SHP77 (cell line): ENCODE measurements around the gene TRAPPC2L.
"Not testable (repeated sequence)": the region's sequence is repeated elsewhere in the genome, so short reads cannot be mapped to it uniquely, and the experiment has no call there.

ENCODE experiments used
- DNase-seq, 2 experiments: peaks; one replicate each; lab custom pipeline; 2025; lab: John Stamatoyannopoulos, UW

The TRAPPC2L gene

GRCh38 chr16:88819126-88819525 lies 37.8 kb upstream of the TRAPPC2L start:
- no peak for DNase-seq

GRCh38 chr16:88820385-88821025 lies 36.4 kb upstream of the TRAPPC2L start:
- no peak for DNase-seq

- no peak for DNase-seq
Observed at GRCh38 chr16:88821168-88821850, 35.6 kb upstream of the TRAPPC2L start.

- DNase-seq: no peak
Observed at GRCh38 chr16:88822281-88823040, 34.5 kb upstream of the TRAPPC2L start.

- DNase-seq: not testable (repeated sequence)
Observed at GRCh38 chr16:88823646-88824045, 33.3 kb upstream of the TRAPPC2L start.

DNA sequence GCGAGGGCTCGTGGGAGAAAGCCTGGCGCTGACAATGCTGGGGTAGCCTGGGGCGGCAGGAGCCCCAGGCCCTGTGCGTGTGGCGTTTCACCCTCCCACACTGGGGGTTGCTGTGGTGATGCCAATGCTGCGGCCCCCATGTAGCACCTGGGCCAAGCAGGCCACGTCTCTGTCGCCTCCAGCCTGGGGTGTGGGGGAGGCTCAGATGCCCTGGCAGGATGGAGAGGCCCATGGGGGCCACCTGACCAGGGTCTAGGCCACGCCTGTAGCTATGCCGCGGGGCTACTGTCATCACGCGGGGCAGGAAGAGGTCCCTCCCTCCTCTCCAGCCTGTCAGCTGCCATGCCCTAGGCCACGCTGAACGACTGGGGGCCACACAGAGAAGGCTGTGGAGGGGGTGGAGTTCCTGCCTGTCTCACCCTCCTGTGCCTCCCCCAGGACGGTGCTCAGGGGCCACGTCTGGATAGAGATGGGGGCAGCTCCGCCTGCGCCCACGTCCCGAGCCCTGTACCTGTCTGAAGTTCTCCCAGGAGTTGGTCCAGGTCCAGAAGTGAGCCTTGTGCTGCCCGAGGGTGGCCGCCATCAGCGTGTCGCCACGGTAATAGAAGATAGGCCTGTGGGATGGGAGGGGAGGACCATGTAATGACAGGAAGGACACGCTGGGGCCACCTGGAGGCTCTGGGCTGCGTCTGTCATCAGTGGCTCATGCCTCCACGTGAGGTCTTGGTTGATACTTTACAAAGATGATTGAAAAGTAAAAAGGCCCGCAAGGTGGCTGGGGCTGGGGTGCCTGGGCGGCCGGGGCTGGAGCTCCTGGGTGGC lies 32.5 kb upstream of the TRAPPC2L start:
- DNase-seq: no peak

DNA sequence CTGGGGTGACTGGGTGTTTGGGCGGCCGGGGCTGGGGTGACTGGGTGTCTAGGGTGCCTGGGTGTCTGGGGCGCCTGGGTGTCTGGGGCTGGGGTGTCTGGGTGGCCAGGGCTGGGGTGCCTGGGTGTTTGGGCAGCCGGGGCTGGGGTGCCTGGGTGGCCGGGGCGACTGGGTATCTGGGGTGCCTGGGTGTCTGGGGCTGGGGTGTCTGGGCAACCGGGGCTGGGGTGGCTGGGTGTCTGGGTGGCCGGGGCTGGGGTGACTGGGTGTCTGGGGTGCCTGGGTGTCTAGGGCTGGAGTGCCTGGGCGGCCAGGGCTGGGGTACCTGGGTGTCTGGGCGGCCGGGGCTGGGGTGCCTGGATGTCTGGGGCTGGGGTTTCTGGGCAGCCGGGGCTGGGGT lies 31.8 kb upstream of the TRAPPC2L start:
- DNase-seq: no peak

DNA sequence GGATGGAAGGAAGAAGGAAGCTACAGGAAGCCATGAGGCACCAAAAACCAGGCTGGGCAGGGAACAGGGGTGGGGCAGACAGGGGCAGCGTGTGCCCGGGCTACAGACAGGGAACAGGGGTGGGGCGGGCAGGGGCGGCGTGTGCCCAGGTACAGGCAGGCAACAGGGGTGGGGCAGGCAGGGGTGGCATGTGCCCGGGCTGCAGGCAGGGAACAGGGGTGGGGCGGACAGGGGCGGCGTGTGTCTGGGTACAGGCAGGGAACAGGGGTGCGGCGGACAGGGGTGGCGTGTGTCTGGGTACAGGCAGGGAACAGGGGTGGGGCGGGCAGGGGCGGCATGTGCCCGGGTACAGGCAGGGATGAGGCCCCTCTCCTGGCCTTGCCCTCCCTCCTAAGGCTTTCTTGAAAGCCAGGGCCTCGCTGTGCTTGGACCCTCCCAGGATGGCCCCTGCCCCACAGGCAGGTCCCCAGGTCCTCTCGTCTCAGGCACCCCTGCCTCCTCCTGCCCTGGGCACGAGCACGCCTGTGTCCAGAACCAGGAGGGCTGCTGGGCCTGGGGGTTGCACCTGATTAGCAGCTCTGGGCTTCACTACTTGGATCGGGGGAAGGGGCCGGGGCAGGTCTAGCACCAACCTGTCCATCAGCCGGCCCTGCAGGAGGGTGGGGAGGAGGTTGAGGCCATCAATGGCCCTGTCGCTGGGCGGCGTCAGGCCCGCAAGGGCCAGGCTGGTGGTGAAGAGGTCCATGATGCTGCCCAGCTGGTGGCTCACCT lies 30.7 kb upstream of the TRAPPC2L start:
- DNase-seq: no peak

- no peak for DNase-seq
Observed at GRCh38 chr16:88827727-88828126, 29.2 kb upstream of the TRAPPC2L start.

- DNase-seq: no peak
Observed at GRCh38 chr16:88828711-88829110, 28.2 kb upstream of the TRAPPC2L start.

DNA sequence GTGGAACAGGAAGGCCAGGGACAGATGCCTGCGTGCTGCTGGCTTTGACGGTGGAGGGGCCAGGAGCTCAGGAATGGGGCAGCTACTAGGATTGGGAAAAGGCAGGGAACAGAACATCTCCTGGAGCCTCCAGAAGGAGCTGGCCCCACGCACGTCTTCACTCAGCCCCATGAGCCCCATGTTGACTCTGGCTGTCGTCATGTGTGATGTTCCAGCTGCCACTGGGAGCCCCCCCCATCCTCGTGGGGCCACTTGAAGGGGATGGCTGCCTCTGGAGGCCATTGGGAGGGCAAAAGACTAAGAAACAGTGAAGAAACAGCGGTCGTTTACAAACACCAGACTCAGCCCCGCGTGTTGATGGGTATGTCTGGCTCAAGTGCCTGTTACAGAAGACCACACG lies 26.7 kb upstream of the TRAPPC2L start:
- no peak for DNase-seq

DNA sequence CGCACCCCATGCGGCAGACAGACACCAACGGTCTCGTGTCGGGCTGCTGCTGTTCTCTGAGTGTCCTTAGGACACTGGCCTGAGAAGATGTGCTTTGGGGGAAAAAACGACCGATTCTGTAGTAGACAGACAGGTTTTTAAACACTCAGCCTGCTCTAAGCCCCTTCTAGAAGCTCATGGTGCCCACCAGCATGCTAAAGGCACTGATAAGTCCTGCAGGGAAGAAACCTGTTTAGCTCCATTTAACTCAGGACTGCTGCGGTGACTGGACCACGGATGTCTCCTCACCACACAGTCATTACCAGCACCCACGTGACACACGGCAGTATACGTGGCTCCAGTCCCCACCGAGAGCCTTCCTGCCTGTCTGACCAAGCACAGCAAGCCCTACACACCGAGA lies 26.1 kb upstream of the TRAPPC2L start:
- no peak for DNase-seq

DNA sequence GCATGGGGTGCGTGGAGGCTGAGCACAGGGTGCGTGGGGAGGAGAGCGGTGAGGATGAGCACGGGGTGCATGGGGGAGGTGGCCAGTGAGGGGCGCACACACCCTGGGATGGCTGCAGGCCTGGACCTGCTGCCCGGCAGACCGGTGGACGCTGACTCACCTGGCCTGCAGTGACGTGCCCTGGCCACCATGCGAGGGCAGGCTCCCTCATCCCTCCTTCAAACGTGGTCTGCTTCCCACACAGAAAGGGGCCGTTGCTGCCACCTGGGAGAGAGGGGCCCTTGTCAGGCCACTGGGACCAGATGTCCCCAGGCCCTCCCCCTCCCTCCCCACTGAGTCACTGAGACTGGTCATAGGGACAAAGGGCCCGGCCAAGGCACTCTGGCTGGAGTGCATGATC lies 25.1 kb upstream of the TRAPPC2L start:
- no peak for DNase-seq

DNA sequence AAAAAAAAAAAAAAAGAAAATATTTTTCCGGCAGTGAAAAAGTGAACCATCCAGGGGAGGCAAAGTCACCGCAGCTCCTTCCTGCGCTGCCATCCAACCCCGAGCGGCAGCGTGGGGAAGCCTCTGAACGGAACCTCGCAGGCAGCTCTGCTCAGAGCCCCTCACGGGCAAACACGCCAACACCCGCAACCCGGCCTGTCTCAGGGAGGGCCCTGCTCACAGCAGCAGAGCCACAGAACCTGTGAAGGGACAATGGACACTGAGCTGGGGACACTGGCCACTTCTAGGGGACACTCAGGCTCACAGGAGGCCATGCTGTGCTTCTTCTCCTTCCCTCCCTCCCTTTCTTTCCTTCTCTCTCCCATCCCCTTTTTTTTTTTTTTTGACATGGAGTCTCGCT lies 23.8 kb upstream of the TRAPPC2L start:
- DNase-seq: no peak

DNA sequence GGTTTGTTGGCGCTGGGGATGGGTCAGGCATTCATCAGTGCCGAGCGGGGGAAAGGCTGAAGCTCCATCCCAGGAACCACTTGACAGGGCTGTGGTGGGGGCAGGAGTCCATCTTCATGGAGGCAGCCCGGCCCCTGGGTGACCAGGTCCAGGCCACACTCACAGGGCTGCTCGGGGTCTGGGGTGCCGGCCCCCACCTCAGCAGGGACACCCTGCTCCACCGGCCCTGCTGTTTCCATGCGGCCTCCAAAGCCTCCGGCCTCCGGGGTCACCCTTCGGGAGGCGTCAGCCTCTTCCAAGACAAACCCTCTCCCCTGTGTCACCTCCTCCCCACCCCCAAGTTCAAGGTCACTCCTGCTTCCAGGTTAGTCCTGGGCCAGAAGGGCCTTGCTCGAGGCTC lies 22.3 kb upstream of the TRAPPC2L start:
- no peak for DNase-seq

DNA sequence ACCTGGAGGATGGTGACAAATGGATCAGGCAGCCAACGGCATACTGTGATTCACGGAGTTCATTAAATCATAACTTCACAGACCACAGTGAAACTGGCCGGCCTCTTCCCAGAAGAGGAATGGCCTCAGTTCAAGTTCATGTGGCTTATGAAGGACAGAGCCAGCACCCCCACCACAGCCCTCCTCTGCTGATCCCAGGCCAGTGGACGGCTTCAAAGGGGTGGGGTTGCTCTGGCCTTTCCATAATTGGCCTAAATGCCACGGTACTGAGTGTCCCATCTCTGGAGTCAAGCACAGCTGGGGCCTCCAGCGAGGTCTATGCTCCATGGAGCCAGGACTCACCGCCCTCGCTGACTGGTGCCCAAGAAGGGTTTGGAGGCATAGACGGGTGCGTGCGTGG lies 21.5 kb upstream of the TRAPPC2L start:
- DNase-seq: no peak

DNA sequence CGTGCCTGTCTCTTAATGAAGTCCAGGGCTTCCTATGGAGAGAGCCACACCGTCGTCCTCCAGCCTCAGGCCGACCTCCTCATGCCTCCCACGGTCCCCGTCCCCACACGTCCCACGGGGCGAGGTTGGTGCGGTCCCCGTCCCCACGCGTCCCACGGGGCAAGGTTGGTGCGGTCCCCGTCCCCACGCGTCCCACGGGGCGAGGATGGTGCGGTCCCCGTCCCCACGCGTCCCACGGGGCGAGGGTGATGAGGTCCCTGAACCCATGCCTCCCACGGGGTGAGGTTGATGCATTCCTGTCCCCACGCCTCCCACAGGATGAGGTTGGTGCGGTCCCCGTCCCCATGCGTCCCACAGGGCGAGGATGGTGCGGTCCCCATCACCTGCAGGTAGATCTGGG lies 21.1 kb upstream of the TRAPPC2L start:
- no peak for DNase-seq

GRCh38 chr16:88836791-88837190 lies 20.1 kb upstream of the TRAPPC2L start:
- no peak for DNase-seq

DNA sequence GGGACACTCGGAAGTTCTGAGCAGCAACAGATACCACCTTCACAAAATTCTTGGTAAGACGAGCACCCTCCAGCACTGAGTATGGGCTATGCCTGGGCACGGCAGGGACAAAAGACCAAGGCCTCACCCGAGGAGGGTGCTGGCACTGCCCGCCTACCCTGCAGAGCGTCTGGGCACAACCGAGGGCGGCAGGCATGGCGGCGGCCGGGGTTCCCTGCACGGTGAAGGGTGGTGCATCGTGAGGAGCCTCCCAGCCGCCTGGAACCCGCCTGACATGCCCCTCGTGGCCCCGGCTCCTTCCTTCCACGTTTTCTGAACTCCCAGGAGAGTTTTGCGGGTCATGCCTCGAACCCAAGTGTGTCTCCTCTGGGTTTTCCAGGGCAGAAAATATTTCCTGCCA lies 19.1 kb upstream of the TRAPPC2L start:
- DNase-seq: no peak

DNA sequence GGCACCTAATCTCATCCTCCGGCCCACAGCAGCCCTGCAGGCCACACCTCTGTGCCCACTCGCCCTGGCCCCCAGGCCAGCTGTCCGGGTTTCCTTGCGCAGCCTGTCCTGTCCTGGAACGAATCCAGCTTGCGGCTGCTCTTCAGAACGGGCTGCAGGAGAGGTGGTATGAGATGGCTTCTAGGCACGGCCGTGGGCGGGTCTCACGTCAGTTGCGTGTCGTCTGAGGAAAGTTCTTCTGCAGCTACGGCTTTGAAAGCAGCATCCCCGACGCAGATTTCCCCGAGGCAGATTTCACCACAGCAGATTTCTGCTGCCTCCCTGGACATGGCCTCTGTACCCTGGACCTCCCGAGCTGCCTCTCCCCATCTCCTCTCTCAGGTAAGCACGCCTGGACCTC lies 18.4 kb upstream of the TRAPPC2L start:
- DNase-seq: no peak

GRCh38 chr16:88839026-88839529 lies 17.8 kb upstream of the TRAPPC2L start:
- DNase-seq: no peak
